GM19099 (cell line): ENCODE measurements around the gene INPP5A.

ENCODE experiments used
- POLR2A ChIP-seq: IDR thresholded peaks from 3 replicates; pipeline ENCODE4 v1.6.1; 2011; ENCODE audit warnings: low read depth; ENCODE audit not compliant: insufficient read length; ENCODE audit errors: extremely low read depth

INPP5A gene

DNA sequence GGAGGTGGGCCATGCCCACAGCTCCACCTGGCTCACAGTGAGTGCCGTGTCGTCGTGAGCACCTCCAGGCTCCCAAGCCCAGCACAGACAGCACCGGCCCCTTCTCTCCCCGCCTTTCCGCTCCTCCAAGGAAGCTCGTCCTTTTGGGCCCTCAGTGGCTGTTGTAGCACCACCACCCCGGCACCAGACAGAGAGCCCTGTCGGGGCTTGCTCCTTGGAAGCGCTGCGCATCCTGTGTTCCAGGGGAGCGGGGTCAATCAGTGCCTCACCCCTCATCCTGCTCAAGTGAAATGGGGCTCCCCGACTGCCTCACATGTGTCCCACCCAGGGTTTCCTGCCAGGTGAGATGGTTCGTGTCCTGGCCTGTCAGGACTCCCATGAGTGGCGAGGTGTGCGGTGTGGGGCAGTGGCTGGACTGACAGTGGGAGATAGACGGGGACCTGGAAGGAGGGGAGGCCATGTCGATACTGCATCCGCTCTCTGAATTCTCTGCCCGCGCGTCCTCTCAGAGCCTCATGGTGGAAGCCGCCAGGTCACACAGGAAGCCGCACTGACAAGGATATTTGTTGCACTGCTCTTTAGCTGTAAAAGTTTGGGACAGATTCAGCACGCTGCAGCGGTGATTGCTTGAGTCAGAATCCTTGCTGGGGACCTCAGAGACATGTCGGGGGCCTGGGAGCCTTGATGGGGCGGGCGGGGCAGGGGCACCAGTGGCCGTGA is 107.1 kb downstream of the INPP5A start:
- no peak for TF ChIP-seq POLR2A

DNA sequence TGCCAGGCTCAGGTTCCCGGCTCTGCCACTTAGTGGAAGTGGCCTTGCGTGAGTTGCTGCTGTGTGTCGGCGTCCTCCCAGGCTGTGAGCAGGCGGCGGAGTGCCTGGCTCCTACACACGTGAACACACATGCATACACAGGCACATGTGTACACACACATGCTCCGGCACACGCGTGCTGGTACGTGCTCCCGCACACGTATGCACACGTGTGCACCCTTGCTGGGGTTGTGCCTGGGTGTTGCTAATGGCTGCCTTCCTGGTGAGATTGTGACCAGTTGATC is 107.6 kb downstream of the INPP5A start:
- TF ChIP-seq POLR2A, result no peak

DNA sequence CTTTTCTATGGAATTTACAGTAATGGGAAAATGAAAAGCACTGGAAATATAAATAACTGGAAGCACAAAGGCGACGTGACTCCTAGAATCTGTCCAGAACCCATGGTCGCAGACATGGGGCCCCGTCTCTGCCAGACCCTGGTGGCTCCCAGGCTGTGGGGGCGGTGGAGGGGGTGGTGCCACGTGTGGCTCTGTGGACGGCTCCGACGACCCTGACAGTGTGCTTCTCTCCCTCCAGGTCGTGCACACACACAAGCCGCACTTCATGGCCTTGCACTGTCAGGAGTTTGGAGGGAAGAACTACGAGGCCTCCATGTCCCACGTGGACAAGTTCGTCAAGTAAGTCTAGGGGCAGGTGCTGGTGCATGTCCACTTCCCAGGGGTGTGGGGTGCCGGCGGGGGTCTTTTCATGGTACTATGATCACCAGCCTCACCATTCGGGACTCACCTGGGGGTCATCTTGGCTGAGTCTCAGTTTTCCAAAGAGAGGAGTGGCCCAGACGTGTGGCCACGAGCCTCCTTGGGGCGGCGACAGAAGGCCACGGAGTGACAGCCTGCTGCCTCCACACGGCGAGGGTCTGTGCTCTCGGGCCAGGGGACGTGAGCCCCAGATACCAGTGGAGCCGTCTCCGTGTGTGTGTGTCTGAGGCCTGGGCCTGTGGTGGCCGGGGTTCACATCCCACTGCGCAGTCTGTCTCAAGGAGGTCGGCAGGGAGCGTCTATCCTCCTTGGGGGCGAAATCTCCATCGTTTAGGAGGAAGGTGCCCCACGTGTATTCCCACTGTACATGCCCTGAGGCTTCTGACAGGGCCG is 108.2 kb downstream of the INPP5A start:
- no peak for TF ChIP-seq POLR2A

DNA sequence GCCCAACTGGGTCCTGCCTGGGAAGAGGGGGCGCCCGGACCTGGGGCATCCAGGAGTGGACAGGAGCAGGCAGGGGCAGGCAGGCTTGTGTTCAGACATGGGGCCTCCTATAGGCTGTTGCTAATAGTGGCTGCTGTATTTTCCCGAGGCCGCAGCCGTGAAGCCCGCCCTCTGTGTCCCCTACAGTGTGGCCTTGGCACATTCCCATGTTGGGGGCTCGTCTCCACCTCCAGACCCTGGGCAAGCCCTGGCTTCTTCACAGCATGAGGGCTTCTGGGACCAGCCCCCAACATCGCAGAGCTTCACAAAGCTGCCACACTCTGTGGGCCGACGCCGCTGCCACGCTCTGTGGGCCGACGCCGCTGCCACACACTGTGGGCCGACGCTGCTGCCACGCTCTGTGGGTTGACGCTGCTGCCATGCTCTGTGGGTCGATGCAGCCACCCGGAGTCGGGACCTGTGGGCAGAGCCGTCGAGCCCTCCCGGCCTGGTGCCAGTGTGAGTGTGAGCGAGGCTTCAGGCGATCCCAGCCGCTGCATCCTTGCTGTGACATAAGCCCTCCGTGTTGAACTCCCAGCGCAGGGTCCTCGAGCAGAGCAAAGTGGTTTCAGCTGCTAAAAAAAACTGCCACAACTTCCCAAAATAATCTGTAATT is 109.0 kb downstream of the INPP5A start:
- TF ChIP-seq POLR2A, result no peak

DNA sequence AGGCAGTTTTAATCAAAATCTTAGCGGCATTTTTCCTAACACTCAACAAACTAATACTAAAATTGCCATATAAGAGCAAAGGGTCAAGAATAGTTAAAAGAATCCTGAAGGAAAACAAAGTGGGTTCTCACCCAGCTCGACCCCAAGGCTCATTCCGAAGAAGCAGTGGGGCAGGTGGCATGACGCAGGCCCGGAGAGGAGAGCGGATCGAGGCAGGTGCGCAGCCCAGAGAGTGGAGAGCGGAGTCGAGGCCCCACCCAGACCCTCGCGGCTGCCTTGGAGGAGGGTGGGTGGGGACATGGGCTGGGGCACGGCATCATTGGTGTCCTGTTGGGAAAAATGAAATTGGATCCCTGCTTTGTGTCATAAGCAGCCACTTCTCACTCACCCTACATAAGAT is 109.8 kb downstream of the INPP5A start:
- TF ChIP-seq POLR2A, result no peak

DNA sequence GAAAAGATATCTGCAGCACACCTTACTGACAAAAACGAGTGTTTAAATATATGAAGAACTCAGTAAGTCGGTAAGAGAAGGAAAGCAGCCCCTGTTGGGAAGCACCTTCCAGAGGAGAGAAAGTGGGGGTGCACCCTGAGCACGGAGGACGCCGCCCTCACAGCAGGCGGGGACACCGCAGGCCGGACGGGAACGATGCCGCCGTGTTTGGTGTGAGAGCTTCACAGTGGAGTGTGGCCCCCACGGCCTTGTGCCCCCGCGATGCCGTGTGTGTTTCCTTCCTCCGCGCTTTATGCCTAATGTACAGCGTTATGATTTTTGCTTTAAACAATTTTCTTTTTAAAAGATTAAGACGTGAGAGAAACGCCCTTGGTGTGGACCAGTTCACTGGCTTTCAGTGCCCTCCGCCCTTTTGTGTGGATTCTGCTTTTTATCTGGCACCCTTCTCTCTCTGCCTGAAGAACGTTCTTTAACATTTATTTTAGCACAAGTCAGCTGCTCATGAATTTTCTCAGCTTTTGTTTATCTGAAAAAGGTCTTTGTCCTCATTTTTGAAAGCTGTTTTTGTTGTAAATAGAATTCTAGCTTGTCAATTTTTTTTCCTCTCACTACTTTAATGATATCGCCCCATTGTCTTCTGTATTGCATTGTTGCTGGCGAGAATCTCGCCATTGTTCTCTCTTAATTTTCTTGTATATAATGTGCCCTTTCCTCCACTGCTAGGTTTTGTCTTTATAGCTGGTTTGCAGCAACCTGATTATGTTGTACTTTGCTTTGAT is 110.7 kb downstream of the INPP5A start:
- no peak for TF ChIP-seq POLR2A

DNA sequence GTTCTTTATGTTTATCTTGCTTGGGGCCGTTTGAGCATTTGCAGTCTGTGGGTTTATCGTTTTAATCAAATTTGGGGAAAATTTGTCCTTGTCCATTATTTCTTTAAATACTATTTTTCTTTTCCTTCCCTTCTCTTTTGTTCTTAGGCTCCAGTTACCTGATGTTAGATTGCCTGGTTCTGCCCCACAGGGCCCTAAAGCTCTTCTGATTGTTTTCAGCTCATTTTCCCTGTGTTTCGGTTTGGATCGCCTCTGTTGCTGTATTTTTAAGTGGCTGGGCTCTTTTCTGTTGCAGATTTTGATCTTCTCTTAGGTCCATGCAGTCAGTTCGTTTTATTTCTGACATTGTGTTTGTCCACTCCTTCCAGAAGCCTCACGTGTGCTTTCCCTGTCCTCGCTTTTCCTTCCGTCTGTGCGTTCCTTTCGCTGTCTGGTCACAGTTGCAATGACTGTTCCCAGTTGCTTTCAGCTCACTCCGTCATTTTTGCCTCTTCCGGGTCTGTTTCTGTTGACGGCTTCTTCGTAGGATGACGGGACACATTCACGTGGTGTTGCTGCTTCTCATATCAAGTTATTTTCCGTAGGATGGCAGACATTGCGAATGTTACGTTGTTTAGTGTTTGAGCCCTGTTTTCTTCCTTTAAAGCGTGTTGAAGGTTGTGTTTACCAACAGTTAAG is 111.4 kb downstream of the INPP5A start:
- no peak for TF ChIP-seq POLR2A

DNA sequence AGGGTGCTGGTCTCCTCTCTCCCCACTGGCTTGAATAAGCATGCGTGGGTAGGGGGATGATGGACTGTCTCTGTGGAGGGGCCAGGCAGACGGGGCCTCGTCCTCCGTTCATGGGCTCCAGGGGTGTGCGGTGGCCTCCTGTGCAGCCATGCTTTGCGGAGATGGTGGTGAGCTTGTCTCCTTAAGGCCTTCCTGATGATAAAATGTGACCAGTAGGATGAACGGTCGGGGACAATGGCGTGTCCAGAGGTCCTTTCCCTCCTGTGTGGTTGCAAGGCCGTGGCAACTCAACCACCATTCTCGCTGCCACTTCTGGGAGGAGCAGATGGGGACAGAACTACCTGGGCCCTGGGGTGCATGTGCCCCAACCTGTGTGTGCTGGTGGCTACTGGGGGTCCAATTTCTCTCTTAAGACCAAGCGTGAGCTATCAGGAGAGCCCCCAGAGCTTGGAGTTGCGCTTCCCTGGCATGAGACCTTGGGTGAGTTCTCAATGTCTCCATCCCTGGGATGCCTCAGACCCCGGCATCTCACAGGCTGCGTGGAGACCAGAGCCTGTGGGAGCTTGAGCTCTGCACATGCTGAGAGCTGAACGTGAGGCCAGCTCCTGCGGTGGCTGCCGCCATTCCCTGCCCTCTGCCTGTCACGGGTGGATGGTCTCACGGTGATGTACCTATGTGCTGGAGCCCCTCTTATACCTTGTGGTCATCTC is 112.2 kb downstream of the INPP5A start:
- no peak for TF ChIP-seq POLR2A

DNA sequence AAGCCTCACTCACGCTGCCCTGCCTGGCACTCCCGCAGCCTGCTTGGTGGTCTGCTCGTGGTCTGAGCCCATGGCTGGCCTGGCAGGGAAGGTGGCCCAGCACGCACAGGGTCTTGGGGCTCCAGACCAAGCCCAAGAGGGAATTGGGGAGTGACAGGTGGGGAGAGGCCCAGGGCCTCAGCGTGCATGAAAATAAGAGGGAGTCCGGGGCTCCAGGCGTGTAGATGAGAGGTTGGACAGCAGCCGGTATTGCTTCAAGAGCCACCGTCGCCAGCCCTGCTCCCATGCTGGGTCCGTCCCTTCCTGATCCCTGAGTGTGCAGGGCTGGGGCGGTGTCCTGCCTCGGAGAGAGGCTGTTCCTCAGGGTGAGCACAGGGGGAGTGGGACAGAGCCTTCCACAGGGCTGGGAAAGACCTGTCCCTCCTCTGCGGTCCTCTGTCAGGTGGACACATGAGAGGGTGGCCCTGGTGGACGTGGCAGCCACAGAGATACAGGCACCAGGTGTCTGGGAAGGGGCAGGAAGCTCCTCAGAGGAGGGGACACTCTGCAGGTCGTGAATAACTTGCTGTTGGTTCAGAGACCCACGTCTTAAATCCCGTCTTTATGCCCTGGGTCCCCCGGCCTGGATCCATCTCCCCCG is 113.1 kb downstream of the INPP5A start:
- no peak for TF ChIP-seq POLR2A

DNA sequence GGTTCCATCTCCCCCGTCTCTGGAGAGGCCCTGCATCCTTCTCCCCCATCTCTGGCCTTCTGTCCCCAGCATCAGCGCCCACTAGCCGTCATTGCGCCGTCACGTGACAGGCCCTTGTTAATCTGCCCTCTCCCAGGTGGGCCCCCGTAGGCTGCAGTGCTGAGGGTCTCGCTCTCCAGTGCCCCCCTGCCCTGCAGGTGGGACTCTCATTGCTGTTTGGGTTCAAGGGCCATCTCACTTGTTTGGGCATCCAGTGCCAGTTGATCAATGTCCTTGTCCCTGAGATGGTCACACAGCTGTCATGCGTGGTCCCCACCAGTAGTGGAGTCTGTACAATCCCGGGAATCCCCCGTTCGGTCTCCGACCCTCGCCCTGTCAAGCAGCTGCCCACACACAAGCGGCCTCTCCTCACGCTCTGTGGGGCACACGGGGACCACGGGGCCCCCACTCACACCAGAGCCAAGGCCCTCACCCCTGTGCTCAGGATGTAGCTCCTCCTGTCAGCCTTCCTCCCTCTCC is 114.0 kb downstream of the INPP5A start:
- TF ChIP-seq POLR2A, result no peak

DNA sequence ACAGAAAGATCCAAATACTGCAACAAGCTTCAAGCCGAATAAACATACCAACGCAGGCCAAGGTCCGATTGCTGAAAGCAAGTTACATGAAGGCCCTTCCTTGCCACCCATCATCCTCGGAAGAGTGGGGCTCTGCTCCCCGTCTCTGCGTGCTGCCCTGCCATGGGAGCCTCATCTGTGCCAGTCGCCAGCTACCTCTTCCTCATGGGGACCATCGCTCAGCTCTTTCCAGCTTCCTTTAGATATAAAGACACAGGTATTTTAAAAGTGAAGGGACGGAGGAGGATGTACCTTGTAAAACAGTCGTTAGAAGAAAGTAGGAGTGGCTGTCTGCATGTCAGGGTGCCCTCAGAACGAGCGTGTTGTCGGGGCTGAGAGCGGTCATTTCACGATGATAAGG is 114.9 kb downstream of the INPP5A start:
- TF ChIP-seq POLR2A, result no peak

DNA sequence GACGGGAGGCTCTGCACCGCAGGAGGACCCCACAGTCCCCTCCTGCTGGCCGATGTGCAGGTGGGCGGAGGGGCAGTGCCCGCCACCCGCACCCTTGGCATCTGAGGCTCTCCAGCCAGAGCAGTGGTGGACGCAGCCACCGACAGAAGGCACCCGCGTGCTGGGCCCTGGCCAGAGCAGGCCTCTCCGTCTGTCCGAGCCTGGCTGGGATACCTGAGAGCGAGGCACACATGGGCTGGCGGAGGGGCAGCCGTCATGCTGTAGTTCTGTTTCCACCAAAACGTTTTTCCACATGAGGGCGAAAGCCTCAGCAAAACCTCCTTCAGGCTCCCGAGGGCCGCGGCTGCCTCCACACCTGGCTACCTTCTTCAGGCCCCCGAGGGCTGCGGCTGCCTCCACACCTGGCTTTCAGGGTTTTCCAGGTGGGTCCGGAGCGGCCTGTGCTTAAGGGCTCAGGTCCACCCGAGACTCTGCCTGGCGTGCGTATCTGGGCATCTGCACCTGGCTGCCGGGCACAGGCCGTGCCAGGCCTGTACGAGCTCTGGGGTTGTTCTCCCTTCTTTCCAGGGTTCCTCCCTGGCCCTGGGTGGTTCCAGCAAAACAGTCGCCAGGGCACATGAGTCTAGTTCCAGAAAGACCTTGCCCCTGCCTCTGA is 115.5 kb downstream of the INPP5A start:
- no peak for TF ChIP-seq POLR2A

DNA sequence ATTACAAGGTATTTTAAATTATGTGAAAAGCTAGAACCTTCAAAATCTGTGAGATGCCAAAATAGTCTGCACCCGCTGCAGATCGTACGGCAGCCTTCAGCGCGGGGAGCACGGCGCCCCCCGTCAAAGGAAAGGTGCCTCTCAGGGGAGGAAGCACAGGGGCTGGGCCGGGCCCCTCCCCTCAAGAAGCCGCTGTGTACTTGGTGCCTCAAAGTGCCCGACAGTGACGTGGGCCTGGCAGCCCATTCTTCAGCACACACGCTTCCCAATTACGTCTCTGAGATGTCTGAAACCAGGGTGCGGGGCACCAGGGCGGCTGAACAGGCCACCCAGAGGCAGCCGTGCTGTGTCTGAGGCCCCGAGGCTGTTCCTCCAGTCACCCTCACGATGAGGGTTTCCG is 116.1 kb downstream of the INPP5A start:
- TF ChIP-seq POLR2A, result no peak
